Measurements from ENCODE around the gene GJB5.
"Not testable (repeated sequence)": the region's sequence is repeated elsewhere in the genome, so short reads cannot be mapped to it uniquely, and the experiment has no call there.

Gene GJB5

DNA sequence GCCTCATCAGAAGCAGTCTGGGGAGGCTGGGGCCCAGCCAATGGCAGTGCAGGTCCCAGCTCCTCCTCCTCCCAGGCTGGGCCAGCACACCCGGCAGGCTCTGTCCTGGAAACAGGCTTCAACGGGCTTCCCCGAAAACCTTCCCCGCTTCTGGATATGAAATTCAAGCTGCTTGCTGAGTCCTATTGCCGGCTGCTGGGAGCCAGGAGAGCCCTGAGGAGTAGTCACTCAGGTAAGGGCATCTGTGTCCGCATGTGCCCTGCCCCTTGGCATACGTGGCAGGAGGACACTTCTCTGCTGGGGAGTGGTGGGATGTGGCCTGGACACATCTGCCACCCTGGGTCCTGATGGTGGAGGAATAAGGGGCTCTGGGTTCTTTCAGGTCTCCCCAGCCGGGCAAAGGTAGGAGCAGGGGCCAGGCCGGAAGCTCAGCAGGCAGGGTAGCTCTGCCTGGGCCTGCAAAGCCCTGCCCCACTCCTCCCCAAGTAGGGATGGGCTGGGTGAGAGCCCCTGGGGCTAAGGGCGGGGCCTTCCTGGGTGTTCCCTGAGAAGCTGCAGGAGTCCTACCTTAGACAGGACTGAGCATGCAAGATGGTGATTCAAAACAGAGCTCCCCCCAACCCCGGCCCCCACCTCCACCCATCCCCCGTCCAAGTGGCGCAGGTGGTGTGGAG lies at the start of gene GJB5:
TSS of gene GJB5 (plus strand) at position 84 of the 674 bp plus-strand sequence. CDS start 2,284 bp downstream, outside the sequence.
- DNase-seq (ENCODE audit: low read depth): no peak

DNA sequence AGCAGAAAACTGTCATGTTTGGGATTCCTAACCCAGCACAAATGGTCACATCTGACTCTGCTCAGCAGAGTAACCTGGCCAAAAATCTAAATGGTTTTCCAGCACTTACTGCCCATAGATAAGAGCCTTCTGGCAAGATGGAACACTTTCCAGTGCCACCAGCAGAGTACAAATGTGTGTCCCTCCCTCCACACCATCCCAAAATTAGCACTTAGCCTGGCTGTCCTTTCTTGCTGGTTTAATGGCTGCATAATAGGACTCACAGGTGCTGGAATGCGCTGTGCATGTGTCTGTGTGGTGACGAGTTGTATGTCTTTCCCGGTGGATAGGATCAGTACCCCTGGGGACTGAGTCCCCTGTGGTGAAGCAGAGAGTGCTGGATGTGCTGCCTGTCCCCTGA lies 49.8 kb upstream of the GJB5 start:
- DNase-seq (ENCODE audit: low read depth): no peak

DNA sequence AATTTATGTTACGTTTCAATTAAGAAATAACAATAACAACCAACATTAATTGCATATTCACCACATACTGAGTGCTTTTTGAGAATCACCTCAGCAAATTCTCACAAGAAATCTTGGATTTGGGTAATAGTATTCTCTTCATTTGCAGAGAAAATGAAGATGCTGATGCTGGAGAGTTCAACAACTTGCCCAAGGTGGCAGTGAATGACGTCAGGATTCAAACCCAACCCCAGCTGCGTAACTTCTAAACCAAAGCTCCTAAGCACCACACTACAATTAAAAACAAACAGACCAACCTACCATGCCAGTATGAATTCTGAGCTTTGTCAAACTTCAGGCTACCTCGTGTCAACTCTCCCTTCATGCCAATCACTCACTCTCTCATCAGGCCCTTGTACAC lies 46.7 kb upstream of the GJB5 start:
- DNase-seq (ENCODE audit: low read depth): no peak

DNA sequence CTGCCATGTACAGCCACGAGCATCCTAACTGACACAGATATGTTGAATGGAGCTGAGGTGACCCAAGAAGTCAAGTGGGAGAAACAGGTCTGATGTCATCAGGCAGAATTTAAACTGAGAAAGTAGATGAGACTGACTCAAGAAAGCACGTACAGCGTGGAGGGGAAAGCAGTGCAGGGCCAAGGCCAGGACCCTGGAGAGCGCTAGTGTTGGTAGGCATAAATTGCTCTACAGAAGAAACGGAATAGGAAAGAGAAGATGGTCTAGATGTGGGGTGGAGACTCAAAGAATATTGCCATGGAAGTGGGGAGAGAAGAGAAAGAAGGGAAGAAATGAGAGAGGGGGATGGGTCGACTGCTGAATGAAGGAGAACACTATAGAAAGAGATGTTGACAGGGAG lies 45.3 kb upstream of the GJB5 start:
- DNase-seq (ENCODE audit: low read depth): no peak

DNA sequence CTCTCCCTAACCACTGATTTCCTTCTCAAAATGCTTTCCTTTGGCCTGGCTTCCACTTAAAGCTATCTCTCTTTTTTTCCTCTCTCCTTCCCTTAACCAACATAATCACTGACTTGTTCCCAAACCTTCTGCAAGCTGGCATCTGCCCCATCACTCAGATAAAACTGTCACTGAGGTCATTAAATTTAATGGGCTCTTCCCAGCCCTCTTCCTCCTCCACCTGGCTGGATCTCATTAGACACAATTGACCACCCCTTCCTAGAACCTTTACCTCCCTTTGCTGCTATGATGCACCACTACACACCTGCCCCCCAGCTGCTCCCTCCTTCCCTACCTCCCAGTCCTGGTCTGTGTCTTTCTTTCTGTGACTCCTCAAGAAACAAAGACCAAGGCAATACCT lies 44.0 kb upstream of the GJB5 start:
- no peak for DNase-seq (ENCODE audit: low read depth)

DNA sequence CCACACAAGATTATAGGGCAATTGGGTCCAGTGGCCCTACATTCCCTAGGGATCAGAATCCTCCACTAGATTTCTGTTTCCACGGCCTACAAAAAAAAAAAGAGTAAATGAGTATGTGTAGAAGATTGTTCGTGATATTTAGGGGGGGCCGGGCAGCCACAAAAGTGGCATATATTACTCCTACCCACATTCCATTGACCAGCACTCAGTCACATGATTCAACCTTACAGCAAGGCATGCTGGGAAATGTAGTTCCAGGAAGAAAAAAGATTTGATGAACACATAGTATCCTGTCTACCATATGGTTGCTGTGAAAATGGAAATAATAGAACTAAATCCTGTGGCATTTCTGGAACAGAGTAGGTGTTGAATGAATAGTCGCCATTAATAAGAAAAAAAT lies 43.4 kb upstream of the GJB5 start:
- DNase-seq (ENCODE audit: low read depth): no peak

DNA sequence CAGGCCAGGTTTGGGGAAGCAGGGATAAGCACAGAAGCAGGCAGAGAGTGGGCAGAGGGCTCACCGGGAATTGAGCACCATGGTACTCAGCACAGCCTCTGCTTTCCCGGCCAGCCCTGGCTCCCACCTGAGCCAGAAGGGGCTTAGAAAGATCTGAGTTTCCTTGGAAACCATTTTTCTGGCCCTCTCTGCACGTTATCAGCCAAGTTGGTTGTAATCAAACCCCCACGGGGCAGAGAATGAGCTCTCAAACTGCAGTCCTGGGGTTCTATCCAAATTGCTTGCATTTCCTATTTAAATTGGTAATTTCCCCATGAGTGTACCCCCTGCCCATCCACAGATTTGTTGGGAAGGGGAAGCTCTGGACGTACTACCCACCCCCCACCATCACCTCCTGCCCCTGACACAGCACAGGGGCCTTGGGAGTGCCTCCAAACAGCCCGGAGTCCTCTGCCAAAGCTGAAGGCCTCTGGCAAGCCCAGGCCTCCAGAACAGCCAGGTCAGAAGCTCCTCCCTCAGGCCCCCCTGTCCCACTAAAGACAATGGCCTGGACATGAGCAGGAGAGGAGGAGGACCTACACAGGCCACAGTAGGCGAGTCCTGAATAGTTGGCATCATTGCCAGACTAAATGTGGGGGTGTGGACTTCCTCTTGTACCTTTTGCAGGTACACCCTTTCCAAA lies 42.7 kb upstream of the GJB5 start:
- DNase-seq (ENCODE audit: low read depth): no peak

DNA sequence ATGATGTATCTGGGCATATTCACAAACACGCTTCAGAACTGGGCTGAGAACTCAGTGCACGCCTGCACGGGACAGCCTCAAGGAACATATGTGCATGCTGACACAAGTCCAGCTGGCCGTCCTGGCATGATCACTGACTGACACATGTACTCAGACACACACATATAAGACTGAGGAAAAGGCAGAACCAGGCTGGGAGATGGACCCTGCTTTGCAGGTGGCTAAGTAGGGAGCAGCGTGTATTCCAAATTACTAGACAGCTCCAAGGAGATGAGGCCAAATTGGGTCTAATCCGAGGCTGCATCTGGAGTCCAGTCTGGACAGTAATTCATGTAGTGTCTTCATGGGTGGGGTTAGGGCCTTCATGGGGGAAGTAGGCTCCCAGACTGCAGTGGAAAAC lies 41.4 kb upstream of the GJB5 start:
- no peak for DNase-seq (ENCODE audit: low read depth)

DNA sequence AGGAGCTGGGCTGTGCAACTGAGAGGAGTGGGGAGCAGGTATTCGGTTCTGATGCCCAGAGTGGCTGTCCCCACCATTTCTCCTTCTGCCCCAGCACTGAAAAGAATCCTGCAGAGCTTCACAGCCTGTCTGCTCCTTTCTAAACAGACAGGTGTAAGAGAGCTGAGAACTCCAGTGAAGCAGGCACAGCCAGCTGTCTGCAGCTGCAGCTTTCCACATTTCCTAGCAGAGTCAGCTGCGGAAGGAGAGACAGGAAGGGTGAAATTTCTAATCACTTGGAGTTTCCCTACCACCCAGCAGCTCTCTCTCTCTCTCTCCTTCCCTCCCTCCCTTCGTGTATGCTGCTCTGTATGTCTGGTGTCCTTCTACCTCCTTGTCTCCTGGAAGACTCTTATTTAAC lies 40.5 kb upstream of the GJB5 start:
- DNase-seq (ENCODE audit: low read depth): no peak

DNA sequence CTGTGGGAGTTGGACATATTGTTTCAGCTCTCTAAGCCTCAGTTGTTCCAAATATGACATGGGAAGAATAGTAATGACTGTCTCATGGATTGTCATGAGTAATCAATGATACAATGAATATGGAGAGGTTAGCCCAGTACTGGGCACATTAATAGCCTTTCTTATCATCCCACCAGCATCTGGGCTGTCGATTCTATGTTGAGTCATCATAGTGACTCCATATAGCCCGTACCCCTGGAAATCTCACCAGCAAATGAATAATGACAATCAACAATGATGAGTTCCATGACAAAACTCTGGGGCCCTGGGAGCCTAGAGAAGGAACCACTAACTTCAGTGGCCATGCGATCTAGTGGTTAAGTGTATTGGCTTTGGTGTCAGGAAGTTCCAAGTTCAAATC lies 39.7 kb upstream of the GJB5 start:
- no peak for DNase-seq (ENCODE audit: low read depth)

DNA sequence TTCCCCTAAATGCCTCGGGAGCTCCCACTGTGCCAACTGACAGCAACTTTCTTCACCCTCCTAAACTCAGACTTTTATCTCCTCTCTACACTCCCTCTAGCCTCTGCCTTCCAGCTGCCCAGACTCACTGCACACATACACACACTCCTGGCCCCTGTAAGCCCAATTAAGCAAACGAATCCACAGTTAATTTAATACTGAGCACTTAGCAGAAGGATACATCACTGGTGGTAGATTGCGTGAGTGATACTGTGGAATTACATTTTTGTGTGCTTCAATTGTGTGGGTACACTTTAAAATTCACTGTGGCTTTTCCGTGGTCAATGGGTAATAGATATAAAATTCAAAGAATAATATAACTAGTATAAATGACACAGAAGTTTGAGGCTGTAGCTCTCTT lies 33.6 kb upstream of the GJB5 start:
- DNase-seq (ENCODE audit: low read depth): no peak

DNA sequence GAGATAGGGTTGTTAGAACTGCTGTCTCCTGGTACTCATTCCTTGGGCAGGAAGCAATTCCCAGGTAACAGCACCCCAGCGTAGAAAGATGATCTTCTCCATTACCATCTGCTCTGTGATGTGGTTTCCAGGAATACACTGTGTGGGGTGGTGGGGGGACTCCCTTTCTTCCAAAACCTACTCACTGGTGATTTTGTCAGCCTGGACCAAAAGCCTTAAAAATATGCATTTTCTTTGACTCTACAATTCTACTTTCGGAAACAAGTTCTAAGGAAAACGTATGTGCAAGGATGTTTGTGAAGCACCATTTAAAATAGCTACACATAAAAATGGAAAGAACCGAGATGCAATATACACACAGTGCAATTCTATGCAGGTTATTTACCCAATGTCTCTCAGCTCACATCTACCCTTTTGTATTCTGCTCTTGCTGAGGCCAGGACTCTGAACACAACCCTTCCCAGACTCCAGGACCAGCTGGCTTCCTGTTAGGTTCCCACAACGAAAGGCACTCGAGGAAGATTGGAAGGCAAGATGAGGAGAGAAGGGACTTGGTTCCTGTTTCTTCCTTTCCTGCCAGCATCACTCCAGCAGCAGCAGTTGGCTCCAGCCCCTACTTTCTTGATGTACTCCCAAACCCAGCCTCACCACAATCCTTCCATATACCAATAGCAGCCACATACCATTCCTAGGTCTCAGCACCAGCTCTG lies 33.0 kb upstream of the GJB5 start:
- no peak for DNase-seq (ENCODE audit: low read depth)

DNA sequence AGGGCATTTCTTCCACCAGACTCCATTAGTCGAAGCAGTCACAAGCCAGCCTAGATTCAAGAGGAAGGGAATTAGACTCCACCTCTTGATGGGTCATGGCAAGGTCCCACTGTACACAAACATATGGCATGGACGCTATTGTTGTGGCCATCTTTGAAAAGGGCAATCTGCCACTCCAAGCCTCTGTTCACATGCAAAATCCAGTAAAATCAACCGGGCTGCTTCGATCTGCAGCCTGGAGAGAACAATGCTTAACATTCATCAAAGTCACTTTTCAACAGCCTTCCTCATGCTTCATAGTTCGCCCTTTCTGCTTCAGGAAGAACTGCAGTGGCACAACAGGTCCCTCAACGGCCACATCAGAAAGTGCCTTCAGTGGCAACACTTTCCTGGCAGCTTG lies 28.0 kb upstream of the GJB5 start:
- DNase-seq (ENCODE audit: low read depth): no peak

DNA sequence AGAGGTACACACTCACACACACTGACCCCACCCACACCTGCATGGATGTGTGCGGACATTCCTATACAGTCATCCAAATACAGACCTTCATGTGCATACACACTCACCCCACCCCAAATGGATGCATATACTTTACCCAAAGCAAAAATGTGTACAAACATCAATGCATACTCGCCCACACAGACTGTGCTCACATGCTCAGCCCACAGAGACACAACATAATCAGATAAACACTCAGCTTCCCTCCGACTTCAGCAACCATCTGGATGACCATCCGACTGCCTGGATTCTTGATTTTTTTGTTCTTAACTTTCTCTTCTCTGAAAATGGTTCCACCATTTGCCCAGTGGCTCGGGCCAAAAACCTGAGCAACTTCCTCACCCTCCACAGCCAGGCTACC lies 24.4 kb upstream of the GJB5 start:
- no peak for DNase-seq (ENCODE audit: low read depth)

DNA sequence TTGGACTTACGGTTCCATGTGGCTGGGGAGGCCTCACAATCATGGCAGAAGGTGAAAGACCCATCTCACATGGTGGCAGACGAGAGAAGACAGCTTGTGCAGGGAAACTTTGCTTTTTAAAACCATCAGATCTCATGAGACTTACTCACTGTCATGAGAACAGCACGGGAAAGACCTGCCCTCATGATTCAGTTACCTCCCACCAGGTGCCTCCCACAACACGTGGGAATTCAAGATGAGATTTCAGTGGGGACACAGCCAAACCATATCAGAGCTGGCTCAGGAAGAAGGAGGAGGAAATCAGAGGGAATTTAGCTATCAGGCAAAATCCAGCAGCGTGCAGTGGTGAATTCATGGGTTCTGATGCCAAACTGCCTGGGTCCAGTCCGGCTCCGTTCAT lies 22.0 kb upstream of the GJB5 start:
- not testable (repeated sequence) for DNase-seq (ENCODE audit: low read depth)

DNA sequence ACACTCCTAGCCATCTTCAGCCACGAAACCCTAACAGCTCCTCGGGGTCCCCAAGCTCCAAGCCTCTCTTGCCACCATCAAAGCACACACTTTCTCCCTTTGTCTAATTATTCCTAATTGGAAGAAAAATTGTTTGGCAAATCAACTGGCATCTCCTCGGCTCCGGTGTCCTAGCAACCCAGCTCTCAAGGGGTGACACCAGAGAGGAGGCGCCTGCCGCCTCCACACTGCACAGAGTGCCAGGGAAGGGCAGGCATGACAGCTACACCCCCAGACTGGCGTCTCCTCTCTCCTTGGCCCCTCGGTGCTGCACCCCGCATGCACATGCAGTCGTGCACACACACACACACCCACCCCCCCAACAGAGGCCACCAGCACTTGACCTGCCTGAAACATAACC lies 18.2 kb upstream of the GJB5 start:
- no peak for DNase-seq (ENCODE audit: low read depth)

DNA sequence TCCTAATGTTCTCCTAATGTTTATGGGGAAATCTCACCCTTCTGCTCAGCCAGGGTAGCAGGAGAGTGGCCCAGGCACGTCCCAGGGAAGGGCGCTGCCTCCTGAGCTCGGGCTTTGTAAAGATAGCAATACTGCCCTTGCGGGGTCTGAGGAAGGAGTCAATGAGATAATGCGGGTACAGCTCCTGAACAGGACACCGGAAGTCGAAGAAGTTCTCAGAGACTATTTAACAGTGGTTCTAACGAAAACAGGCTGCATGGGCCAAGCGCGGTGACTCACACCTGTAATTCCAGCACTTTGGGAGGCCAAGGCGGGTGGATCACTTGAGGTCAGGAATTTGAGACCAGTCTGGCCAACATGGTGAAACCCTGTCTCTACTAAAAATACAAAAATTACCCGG lies 17.6 kb upstream of the GJB5 start:
- DNase-seq (ENCODE audit: low read depth): not testable (repeated sequence)

DNA sequence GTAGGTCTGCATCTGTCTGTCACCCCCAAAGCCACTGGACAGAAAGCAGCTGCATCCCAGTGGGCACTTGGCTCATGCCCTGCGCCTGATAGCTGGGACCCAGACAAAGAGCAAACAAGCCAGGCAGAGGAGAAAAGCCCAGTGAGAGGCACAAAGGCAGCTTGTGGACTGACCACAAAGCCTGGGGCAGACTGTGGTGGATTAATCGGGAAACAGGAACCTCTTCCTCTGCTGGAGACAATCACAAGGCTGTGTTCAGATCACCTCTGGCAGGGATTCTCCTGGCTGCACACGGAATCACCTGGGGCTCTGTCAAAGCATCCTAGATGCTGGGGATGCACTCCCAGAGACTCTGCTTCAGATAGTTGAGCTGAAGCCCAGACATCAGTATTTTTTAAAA lies 15.2 kb upstream of the GJB5 start:
- DNase-seq (ENCODE audit: low read depth): no peak

DNA sequence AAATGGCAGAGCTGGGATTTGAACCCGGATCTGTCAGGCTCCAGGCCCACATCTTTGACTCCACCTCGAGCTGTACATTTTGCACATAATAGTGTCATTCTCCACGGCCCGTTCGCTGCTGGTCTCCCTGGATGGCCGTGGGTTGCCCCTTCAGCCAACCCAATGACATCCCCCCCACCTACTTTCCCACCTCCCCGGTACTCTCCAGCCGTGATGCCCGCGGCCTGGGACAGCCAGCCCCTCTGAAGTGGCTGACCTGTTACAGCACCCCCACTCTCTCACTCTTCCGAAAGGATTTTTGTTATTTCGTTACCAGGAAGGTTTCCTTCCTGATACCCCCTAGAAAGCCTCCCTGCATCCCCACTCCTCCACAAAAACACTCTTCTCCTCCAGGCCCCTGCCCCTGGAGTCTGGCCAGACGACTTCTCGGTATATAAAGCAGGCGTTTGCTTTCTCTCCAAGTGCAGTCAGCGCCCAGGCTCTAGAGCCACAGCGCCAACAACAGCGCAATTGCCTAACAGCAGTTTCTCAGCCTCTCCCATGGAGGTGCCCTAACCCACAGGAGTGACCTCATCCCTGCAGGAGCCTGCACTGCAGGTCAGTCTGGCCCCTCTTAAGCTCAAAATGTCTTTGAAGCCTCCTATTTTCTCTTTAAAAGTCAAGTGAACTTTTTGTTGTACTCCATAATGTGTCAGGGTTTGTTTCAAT lies 14.5 kb upstream of the GJB5 start:
- DNase-seq (ENCODE audit: low read depth): no peak

DNA sequence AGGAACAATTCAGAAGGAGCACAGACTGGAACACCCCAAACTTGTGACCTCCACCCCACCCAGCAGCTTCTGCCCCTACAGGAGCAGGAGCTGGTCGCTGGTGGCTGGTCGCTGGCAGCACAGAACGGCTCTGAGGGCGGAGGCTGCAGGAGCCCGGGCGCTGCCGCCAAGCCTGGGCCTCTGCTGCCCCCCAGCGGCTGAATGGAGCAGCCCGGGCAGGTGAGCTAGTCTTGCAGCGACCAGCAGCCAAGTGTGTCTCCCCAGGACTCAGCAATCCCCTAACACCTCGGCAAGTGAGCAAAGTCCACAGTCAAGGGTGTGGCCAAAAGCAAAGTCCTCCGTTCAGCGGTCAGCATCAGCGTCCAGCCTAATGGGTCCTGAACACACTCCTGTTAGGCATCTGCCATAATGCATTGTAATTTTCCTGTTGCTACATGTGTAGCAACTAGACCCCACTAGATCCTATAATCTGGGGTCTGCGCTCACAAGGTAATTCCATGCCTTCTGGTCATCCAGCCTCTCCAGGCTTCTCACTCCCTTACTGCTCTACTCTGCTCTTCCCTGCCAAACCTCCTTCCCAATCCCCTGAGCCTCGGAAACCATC lies 12.1 kb upstream of the GJB5 start:
- peak; percentile 68 for DNase-seq (ENCODE audit: low read depth)

DNA sequence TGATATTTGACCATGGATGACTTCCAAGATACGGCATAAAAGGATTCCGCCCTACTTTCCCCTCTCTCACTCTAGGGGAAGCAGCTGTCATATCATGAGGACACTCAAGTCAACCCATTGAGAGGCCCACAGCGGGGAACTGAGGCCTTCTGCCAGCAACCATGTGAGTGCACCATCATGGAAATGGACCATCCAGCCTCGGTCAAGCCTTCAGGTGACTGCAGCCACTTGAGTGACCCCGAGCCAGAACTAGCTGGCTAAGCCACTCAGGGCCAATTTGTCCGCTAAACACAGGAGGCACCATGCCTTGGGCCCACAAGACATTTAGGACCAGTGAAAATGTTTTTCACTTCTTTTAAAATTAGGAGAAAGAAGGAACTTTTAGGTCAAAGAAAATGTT lies 11.1 kb upstream of the GJB5 start:
- DNase-seq (ENCODE audit: low read depth): no peak

DNA sequence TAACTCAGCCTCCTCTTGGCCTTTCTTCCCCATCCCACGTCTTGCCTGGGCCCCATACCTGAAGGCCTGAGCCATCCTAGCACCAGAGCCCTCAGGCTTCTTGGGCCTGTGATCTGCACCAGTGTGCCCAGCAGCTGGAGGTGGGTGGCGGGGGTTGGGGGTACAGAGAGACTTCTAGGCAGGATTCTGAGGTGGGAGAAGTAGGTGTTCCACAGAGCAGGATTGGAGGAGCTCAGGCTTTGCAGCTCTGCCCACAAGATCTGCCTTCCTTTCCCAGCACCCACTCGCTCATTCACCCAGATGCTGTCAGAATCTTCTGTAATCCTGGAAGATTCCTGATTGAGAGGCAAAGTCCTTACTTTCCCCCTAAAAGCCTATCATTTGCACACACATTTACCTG lies 10.0 kb upstream of the GJB5 start:
- no peak for DNase-seq (ENCODE audit: low read depth)
